ENCODE measurements around the gene CNTNAP2.

CNTNAP2 gene

DNA sequence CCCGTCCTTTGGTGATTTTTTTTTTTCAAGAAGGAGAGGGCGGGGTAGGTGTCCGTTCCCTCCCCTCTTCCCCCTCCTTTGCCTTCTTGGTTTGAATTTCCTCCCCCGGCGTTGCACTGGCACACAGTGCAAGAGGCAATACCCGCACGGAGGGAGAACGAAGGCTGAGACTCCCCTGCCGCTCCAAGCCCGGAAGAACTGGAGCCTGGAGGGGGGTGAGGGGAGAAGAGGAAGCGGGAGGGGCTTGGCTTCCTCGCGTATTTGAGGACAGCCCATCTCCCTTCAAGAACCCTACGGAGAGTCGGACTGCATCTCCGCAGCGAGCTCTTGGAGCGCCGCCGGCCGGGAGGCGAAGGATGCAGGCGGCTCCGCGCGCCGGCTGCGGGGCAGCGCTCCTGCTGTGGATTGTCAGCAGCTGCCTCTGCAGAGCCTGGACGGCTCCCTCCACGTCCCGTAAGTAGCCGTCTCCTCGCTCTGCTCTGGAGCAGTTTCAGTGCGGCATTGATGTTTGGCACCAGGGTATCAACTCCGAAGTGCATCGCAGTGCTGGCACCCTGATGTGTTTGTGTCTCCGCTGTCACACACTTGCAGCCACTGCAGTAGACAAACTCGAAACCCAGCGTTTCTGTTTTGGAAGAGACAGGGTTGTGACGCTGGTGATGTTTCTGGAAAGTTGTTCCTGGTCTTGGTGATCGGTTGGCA is at the start of gene CNTNAP2:
Gene CNTNAP2 (plus strand): TSS at position 281 of the 702 bp plus-strand sequence. CDS start 76 bp downstream, at position 357.
- TF ChIP-seq, protein P1, sequence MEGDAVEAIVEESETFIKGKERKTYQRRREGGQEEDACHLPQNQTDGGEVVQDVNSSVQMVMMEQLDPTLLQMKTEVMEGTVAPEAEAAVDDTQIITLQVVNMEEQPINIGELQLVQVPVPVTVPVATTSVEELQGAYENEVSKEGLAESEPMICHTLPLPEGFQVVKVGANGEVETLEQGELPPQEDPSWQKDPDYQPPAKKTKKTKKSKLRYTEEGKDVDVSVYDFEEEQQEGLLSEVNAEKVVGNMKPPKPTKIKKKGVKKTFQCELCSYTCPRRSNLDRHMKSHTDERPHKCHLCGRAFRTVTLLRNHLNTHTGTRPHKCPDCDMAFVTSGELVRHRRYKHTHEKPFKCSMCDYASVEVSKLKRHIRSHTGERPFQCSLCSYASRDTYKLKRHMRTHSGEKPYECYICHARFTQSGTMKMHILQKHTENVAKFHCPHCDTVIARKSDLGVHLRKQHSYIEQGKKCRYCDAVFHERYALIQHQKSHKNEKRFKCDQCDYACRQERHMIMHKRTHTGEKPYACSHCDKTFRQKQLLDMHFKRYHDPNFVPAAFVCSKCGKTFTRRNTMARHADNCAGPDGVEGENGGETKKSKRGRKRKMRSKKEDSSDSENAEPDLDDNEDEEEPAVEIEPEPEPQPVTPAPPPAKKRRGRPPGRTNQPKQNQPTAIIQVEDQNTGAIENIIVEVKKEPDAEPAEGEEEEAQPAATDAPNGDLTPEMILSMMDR (conservative IDR thresholded peaks at IDR 0.05), result no peak
- TF ChIP-seq ZFX (IDR thresholded peaks at IDR 0.05), result no peak
- no peak within 1 kb of the TSS for H3K27ac ChIP-seq

DNA sequence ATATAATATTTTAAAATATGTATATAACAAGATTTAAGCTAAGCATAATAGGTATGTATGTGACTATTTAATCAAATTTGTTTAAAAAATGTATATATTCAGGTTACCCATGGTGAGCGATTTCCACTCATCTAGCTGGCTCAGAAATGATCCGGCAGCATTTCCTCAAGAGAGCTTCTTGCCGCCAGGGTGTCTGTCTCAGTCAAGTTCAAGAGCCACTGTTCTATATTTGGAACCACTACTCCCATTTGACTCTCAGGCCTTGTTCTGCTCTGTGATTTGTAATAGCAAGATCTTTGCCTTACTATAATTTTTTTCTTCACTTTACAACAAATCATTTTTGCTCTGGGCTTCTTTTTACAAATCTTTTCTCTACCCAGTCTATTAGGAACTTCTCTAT is 48.7 kb upstream of the CNTNAP2 start:
- no peak overlapping the region for H3K27ac ChIP-seq
- TF ChIP-seq, protein P1 (conservative IDR thresholded peaks at IDR 0.05), result no peak
- TF ChIP-seq ZFX (IDR thresholded peaks at IDR 0.05), result no peak

DNA sequence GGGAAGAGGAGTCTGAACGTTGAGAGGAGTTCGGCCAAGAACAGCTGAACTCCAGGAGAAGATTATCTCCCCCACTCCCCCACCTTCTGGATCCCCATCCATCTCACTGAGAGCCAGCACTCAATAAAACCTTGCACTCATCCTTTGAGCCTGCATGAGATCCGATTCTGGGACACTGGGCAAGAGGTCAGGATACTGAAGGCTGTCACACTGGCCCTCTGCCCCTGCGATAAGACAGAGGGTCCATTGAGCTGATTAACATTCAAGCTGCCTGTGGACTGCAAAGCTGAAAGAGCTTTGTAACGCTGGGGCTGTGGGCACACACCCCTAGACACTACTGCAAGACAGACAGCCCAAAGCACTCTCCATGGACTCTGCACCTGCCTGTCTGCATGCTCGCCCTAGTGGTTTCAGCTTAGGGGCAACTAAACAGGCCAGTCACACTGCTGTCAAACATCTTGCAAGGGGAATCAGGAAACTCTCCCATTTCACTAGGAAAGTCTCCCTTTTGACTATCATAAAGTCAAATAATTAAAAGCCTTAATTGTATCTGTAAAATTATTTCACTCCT is 42.3 kb upstream of the CNTNAP2 start:
- no peak overlapping the region for H3K27ac ChIP-seq
- TF ChIP-seq, protein P1 (conservative IDR thresholded peaks at IDR 0.05), result no peak
- no peak for TF ChIP-seq ZFX (IDR thresholded peaks at IDR 0.05)

DNA sequence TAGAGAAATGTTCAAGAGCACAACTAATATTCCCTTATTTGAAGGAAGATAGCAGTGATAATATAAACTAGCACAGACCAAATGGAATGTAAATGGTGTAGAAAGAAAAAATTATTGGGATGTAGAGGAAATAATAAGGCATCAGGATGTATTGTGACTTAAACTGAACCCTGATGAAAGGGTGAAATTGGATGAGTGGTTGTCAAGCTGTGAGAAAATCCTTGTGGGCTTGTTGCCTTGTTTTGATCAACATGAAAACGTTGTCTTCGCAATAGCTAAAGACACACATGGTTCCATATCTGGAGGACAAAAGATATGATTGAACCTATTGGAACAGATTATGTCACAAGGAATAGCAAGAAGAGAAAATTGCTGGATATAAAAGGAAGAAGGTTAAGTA is 40.3 kb upstream of the CNTNAP2 start:
- H3K27ac ChIP-seq, result no peak overlapping the region
- TF ChIP-seq ZFX (IDR thresholded peaks at IDR 0.05), result no peak
- TF ChIP-seq, protein P1 (conservative IDR thresholded peaks at IDR 0.05), result no peak

DNA sequence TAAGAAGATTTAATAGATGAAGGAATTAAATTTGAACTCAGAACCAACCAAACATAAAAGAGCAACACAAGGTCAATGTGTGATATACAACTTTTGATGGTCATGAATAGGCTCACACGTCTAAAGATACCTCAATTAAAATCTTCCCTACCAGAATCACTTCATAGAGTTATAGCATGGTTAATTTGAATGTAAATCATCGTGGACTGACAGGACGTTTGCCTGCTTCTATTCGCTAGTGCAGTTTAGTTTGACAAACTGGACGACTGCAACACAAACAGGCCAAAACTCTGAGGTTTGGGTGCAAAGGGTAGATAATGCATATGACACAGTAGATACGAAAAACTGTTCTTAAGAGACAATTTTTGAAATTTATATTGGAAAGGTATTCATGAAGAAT is 32.5 kb upstream of the CNTNAP2 start:
- TF ChIP-seq, protein P1 (conservative IDR thresholded peaks at IDR 0.05), result no peak
- no peak for TF ChIP-seq ZFX (IDR thresholded peaks at IDR 0.05)
- no peak overlapping the region for H3K27ac ChIP-seq

DNA sequence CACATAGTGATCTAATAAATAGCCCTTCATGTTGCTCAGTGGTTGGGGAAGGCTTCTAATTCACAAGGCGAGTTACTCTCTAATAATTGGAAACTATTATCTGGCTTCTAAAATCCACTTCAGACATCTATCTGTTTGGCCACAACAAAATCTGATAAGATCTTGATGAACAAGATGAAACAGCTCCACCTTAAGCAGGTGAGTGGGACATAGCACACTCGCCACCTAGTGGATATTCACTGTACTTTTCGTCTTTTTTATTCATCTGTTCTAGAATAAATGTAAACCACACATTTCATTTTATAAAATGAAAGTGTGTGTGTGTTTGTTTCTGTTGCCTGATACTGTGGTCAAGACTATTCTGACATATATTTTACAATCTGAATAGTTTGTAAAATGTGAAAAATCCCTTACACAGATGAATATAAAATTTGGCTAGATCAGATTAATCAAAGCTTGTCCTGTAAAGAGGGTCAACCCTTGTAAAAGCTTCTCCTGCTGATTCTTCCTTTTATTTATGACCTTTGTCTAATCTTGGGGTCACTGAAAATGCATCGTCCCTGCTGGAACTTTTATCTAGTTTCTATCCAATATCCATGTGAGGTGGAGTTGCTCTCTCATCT is 26.5 kb upstream of the CNTNAP2 start:
- TF ChIP-seq ZFX (IDR thresholded peaks at IDR 0.05), result no peak
- TF ChIP-seq, protein P1 (conservative IDR thresholded peaks at IDR 0.05), result peak; percentile 92
- H3K27ac ChIP-seq, result no peak overlapping the region

DNA sequence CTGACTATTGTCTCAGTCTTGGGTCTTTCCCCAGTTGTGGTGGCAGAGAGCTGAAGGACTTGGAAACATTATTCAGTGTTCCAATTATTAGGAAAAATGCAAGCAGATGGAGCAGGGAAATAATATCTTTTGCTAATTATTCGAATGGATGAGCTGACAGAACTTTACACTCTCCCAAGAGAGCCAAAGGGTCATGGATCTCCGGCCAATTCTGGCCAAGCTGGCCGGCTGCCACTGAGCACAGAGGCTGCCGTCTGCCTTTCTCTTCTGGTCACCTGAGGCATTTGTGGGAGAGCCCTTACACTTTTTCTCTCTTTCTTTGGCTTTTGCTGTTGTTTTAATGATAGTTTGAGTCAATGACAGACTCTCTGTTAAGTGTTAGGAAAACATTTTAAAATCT is 22.2 kb upstream of the CNTNAP2 start:
- TF ChIP-seq, protein P1 (conservative IDR thresholded peaks at IDR 0.05), result no peak
- TF ChIP-seq ZFX (IDR thresholded peaks at IDR 0.05), result no peak
- H3K27ac ChIP-seq, result no peak overlapping the region

Data from C4-2B (cell line).